ENCODE measurements around the gene SECISBP2L. TPM values are rescaled to one million over a fixed set of nuclear protein-coding genes. Genes with fewer than 3 reads are reported as not detected.
"Not testable (repeated sequence)": the region's sequence is repeated elsewhere in the genome, so short reads cannot be mapped to it uniquely, and the experiment has no call there.

Gene SECISBP2L
- total RNA-seq, 1 experiment from 2014 or later: 40.5 TPM

DNA sequence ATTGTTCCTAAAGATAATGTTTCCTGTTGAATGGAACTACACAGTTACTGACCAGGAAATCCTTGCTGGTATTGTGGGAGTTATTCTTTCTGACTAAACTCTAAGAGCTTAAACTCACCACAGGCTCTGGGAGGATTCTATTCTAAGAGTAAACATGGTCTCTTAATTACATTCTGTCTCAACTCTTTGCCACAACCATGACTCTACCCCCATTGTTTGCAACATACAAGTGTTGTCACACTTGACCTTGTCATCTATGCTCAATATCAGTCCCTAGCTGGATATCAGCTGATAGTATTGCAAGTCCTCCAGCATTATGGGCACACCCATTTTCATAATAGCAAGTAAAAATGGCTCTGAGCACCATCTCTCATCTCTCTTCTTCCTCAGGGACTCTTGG lies 29.6 kb upstream of the SECISBP2L start:
- intact Hi-C loops (cut with micrococcal nuclease; ENCODE audit: unreplicated experiment) (no loop called here), in situ Hi-C loops (cut with HindIII; ENCODE audit: low pct_unique_long_range_greater_than_20kb, low sequenced_read_pairs) (no loop called here)
- Histone ChIP-seq H3K27me3 (ENCODE audit: control insufficient read depth, insufficient read depth, low read length) (no peaks in the 10 kb centered on the region), H3K27ac (ENCODE audit: low read length) (no peak overlapping the region), H3K4me3 (ENCODE audit: low read depth in 2 of 2, low read length in 2 of 2) (no peak overlapping the region), H3K9me3 (ENCODE audit: control insufficient read depth, insufficient read depth, low read depth, low read length) (no peaks in the 10 kb centered on the region), H3K4me1 (ENCODE audit: control insufficient read depth, insufficient read depth, low read length) (no peaks in the 10 kb centered on the region), H3K36me3 (ENCODE audit: control insufficient read depth, insufficient read depth, low read length) (no peaks in the 10 kb centered on the region)
- no peak for ATAC-seq
- BruUV-seq (replicated peaks): no TSS peak
- TF ChIP-seq, protein P1, sequence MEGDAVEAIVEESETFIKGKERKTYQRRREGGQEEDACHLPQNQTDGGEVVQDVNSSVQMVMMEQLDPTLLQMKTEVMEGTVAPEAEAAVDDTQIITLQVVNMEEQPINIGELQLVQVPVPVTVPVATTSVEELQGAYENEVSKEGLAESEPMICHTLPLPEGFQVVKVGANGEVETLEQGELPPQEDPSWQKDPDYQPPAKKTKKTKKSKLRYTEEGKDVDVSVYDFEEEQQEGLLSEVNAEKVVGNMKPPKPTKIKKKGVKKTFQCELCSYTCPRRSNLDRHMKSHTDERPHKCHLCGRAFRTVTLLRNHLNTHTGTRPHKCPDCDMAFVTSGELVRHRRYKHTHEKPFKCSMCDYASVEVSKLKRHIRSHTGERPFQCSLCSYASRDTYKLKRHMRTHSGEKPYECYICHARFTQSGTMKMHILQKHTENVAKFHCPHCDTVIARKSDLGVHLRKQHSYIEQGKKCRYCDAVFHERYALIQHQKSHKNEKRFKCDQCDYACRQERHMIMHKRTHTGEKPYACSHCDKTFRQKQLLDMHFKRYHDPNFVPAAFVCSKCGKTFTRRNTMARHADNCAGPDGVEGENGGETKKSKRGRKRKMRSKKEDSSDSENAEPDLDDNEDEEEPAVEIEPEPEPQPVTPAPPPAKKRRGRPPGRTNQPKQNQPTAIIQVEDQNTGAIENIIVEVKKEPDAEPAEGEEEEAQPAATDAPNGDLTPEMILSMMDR (IDR thresholded peaks at IDR 0.05): no peak
- TF ChIP-seq TCF7L2 (IDR thresholded peaks at IDR 0.05; ENCODE audit: low read depth, low read length) (no peak), POLR2AphosphoS5 (IDR thresholded peaks at IDR 0.05; ENCODE audit: low read depth, low read length) (no peak), SIN3A (IDR thresholded peaks at IDR 0.05; ENCODE audit: borderline replicate concordance, insufficient read depth, low read depth, low read length) (no peak)
- TF ChIP-seq, protein P2, sequence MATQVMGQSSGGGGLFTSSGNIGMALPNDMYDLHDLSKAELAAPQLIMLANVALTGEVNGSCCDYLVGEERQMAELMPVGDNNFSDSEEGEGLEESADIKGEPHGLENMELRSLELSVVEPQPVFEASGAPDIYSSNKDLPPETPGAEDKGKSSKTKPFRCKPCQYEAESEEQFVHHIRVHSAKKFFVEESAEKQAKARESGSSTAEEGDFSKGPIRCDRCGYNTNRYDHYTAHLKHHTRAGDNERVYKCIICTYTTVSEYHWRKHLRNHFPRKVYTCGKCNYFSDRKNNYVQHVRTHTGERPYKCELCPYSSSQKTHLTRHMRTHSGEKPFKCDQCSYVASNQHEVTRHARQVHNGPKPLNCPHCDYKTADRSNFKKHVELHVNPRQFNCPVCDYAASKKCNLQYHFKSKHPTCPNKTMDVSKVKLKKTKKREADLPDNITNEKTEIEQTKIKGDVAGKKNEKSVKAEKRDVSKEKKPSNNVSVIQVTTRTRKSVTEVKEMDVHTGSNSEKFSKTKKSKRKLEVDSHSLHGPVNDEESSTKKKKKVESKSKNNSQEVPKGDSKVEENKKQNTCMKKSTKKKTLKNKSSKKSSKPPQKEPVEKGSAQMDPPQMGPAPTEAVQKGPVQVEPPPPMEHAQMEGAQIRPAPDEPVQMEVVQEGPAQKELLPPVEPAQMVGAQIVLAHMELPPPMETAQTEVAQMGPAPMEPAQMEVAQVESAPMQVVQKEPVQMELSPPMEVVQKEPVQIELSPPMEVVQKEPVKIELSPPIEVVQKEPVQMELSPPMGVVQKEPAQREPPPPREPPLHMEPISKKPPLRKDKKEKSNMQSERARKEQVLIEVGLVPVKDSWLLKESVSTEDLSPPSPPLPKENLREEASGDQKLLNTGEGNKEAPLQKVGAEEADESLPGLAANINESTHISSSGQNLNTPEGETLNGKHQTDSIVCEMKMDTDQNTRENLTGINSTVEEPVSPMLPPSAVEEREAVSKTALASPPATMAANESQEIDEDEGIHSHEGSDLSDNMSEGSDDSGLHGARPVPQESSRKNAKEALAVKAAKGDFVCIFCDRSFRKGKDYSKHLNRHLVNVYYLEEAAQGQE (IDR thresholded peaks at IDR 0.05; ENCODE audit: insufficient read depth in 1 of 2, low read depth in 2 of 2, low read length in 1 of 2): no peak
- DNase-seq (ENCODE audit: low read depth, low spot score): no peak
- POLR2A ChIA-PET: no interaction called here
- CTCF ChIA-PET: no interaction called here

GRCh38 chr15:49074589-49075287 lies 28.5 kb upstream of the SECISBP2L start:
- H3K4me3 ChIP-seq (ENCODE audit: low read depth in 2 of 2, low read length in 2 of 2); ATAC-seq; H3K36me3 ChIP-seq (ENCODE audit: control insufficient read depth, insufficient read depth, low read length); H3K27me3 ChIP-seq (ENCODE audit: control insufficient read depth, insufficient read depth, low read length); in situ Hi-C loops (cut with HindIII; ENCODE audit: low pct_unique_long_range_greater_than_20kb, low sequenced_read_pairs); H3K9me3 ChIP-seq (ENCODE audit: control insufficient read depth, insufficient read depth, low read depth, low read length); BruUV-seq (replicated peaks); intact Hi-C loops (cut with micrococcal nuclease; ENCODE audit: unreplicated experiment); POLR2A ChIA-PET; CTCF ChIA-PET; DNase-seq (ENCODE audit: low read depth, low spot score); H3K27ac ChIP-seq (ENCODE audit: low read length); H3K4me1 ChIP-seq (ENCODE audit: control insufficient read depth, insufficient read depth, low read length): not testable (repeated sequence)

GRCh38 chr15:49066372-49066771 lies 20.1 kb upstream of the SECISBP2L start:
- intact Hi-C loops (cut with micrococcal nuclease; ENCODE audit: unreplicated experiment): no loop called here
- DNase-seq (ENCODE audit: low read depth, low spot score): no peak
- TF ChIP-seq, protein P1 (IDR thresholded peaks at IDR 0.05): no peak
- TF ChIP-seq POLR2AphosphoS5 (IDR thresholded peaks at IDR 0.05; ENCODE audit: low read depth, low read length): no peak
- TF ChIP-seq, protein P2 (IDR thresholded peaks at IDR 0.05; ENCODE audit: insufficient read depth in 1 of 2, low read depth in 2 of 2, low read length in 1 of 2): no peak
- TF ChIP-seq TCF7L2 (IDR thresholded peaks at IDR 0.05; ENCODE audit: low read depth, low read length): no peak
- TF ChIP-seq SIN3A (IDR thresholded peaks at IDR 0.05; ENCODE audit: borderline replicate concordance, insufficient read depth, low read depth, low read length): no peak
- Histone ChIP-seq H3K4me1 (ENCODE audit: control insufficient read depth, insufficient read depth, low read length) (no peaks in the 10 kb centered on the region), H3K4me3 (ENCODE audit: low read depth in 2 of 2, low read length in 2 of 2) (no peak overlapping the region), H3K27me3 (ENCODE audit: control insufficient read depth, insufficient read depth, low read length) (peaks cover 7% of the 10 kb centered on the region; the same call in 1 of the 2 replicates), H3K36me3 (ENCODE audit: control insufficient read depth, insufficient read depth, low read length) (no peaks in the 10 kb centered on the region), H3K27ac (ENCODE audit: low read length) (no peak overlapping the region), H3K9me3 (ENCODE audit: control insufficient read depth, insufficient read depth, low read depth, low read length) (no peaks in the 10 kb centered on the region)
- BruUV-seq (replicated peaks): no TSS peak
- ChIA-PET CTCF (no interaction called here), POLR2A (no interaction called here)
- in situ Hi-C loops (cut with HindIII; ENCODE audit: low pct_unique_long_range_greater_than_20kb, low sequenced_read_pairs): no loop called here
- no peak for ATAC-seq
